ENCODE data around the gene GNL2.

GRCh38 chr1:37630426-37631028 is 34.8 kb upstream of the GNL2 start:
- TF ChIP-seq SP1 (IDR thresholded peaks at IDR 0.05; ENCODE audit: low read depth, low read length) (no peak), POLR2A (IDR thresholded peaks at IDR 0.05; ENCODE audit: low read depth, low read length) (no peak), ZBTB40 (IDR thresholded peaks at IDR 0.05; ENCODE audit: borderline replicate concordance) (no peak), WRNIP1 (IDR thresholded peaks at IDR 0.05; ENCODE audit: borderline replicate concordance, low read depth, low read length) (no peak), RAD21 (IDR thresholded peaks at IDR 0.05; ENCODE audit: insufficient read depth, low read depth, low read length) (no peak), REST (IDR thresholded peaks at IDR 0.05; ENCODE audit: low read depth, low read length) (no peak), USF2 (IDR thresholded peaks at IDR 0.05; ENCODE audit: borderline replicate concordance, low read depth, low read length) (no peak), EP300 (IDR thresholded peaks at IDR 0.05; ENCODE audit: borderline replicate concordance in 1 of 2, control insufficient read depth in 1 of 2, low read depth in 2 of 2, low read length in 2 of 2) (no peak), CTCF (IDR thresholded peaks at IDR 0.05 in 2 of 3, conservative IDR thresholded peaks at IDR 0.05 in 1 of 3; ENCODE audit: control insufficient read depth in 2 of 3, extremely low read depth in 1 of 3, insufficient read depth in 1 of 3, low read depth in 3 of 3, low read length in 3 of 3) (no peak), MTA2 (IDR thresholded peaks at IDR 0.05; ENCODE audit: low read depth) (no peak), HDAC2 (IDR thresholded peaks at IDR 0.05) (no peak), EGR1 (IDR thresholded peaks at IDR 0.05; ENCODE audit: borderline replicate concordance in 1 of 2, low read depth in 2 of 2, low read length in 2 of 2) (0 out of 3 replicates have a peak, but pooled peaks of 1 of the 2 experiments have one; percentile 27), EZH2 (IDR thresholded peaks at IDR 0.05; ENCODE audit: borderline replicate concordance, control insufficient read depth, low read depth, low read length) (no peak)
